Vagina (tissue), 2 donors: Measurements from ENCODE around the gene DIAPH2.

Experiments
- CTCF ChIP-seq, 3 experiments: fragments of 450-650 bp in 2 of 3; fragments of 200-600 bp in 1 of 3; sonication (generic) in 1 of 3; IDR thresholded peaks; one replicate each; pipeline ENCODE4 v1.5.1; 2017 to 2019; ENCODE audit warnings: antibody characterized with exemption in 3 of 3, mild to moderate bottlenecking in 2 of 3, moderate library complexity in 2 of 3
- POLR2A ChIP-seq, 2 donors: fragments of 450-650 bp; IDR thresholded peaks; one replicate each; pipeline ENCODE4 v1.6.1; 2017; ENCODE audit warnings: antibody characterized with exemption in 2 of 2, mild to moderate bottlenecking in 2 of 2, moderate library complexity in 2 of 2

GRCh38 chrX:97326456-97326855 is 641.8 kb downstream of the DIAPH2 start:
- TF ChIP-seq CTCF (IDR thresholded peaks at IDR 0.05) (no peak), POLR2A (IDR thresholded peaks at IDR 0.05) (no peak)
